Bronchial epithelial cell (primary cell): ENCODE measurements around the gene DBP. TPM values are rescaled to one million over a fixed set of nuclear protein-coding genes. Genes with fewer than 3 reads are reported as not detected.

Experiments
- DNase-seq: peaks from one replicate; pipeline ENCODE4 v3.0.0-alpha.2; 2010; ENCODE audit warnings: low read depth
- FAIRE-seq: peaks from 2 replicates; lab custom pipeline; 2011; peaks lifted over from hg19 to GRCh38; lab: Jason Lieb, UNC
- H3K27me3 ChIP-seq: 2 replicates; pipeline ENCODE4 v1.5.1; 2011; ENCODE audit warnings: low read length; ENCODE audit not compliant: control insufficient read depth, insufficient read depth
- H3K36me3 ChIP-seq: 2 replicates; pipeline ENCODE4 v1.5.1; 2011; ENCODE audit warnings: low read length; ENCODE audit not compliant: control insufficient read depth, insufficient read depth
- H3K4me3 ChIP-seq: 2 replicates; pipeline ENCODE4 v1.5.1; 2011; ENCODE audit warnings: mild to moderate bottlenecking, low read depth, low read length, control low read depth
- total RNA-seq: library from RNA; depleted of rRNA; stranded (reverse); fragments of >200 nt; gene quantifications from 2 replicates; pipeline ENCODE4 v1.2.1, GENCODE V29; 2014
- TF ChIP-seq, protein P1 (sequence below): IDR thresholded peaks from 2 replicates; pipeline ENCODE4 v1.5.1; 2011; ENCODE audit warnings: mild to moderate bottlenecking, moderate library complexity, low read length, control low read depth, inconsistent platforms; ENCODE audit not compliant: insufficient read depth, severe bottlenecking

Gene DBP
- total RNA-seq, 1 donor from 2014 or later: 6.6 TPM

DNA sequence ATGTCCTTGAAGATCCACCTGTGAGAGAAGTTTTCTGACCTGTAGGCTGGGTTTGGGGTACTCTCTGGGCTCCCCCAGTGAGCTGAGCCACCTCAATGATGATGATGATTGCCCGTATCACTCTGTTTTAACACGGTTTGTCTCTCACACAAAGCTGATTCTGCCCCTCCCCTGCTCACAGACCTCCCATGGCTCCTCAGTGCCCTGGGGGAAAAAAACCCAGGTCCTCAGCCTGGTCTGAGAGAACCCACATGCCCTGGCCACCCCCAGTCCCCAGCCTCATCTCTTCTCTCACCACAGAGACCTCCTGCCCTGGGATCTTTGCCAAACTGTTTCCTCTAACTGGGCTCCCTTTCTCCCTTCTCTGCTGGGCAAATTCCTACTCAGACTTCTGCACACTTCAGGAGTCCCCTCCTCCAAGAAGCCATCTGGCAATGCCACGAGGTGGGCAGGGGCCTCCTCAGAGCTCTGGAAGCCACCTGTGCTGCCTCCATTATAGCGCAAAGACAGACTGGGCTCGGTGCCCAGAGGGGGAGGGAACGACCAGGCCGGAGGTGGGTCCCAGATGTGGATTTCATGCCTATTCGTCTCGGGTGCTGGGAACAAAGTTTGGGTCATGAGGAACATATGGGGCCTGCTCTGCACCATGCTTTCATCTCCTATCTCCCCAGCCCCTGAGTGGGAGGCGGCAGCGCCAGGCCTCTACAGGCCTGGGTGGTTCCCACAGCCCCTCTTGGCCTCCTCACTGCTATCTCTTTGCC lies 17.3 kb upstream of the DBP start:
- DNase-seq (no peak), FAIRE-seq (no peak)
- no peak overlapping the region for H3K4me3 ChIP-seq
- TF ChIP-seq, protein P1, sequence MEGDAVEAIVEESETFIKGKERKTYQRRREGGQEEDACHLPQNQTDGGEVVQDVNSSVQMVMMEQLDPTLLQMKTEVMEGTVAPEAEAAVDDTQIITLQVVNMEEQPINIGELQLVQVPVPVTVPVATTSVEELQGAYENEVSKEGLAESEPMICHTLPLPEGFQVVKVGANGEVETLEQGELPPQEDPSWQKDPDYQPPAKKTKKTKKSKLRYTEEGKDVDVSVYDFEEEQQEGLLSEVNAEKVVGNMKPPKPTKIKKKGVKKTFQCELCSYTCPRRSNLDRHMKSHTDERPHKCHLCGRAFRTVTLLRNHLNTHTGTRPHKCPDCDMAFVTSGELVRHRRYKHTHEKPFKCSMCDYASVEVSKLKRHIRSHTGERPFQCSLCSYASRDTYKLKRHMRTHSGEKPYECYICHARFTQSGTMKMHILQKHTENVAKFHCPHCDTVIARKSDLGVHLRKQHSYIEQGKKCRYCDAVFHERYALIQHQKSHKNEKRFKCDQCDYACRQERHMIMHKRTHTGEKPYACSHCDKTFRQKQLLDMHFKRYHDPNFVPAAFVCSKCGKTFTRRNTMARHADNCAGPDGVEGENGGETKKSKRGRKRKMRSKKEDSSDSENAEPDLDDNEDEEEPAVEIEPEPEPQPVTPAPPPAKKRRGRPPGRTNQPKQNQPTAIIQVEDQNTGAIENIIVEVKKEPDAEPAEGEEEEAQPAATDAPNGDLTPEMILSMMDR: no peak
- H3K36me3 ChIP-seq: no peaks in the 10 kb centered on the region
- no peaks in the 10 kb centered on the region for H3K27me3 ChIP-seq

DNA sequence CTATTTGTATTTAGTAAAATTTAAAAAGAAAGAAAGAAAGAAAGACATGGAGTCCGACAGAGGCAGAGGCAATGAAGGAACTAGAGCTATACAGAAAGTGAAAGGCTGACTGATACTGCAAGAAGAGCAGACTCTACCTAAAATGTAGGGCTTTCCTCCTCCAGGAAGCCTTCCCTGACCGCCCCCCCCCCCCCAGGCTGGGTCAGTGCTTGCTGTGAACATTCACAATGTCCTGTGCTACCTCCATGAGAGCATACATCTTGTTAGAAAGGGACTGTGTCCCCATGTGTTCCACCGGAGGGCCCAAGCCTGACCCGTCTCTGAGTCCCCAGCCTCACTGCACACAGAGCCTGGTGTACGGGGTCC lies 14.5 kb upstream of the DBP start:
- no peak overlapping the region for H3K4me3 ChIP-seq
- no peaks in the 10 kb centered on the region for H3K27me3 ChIP-seq
- DNase-seq (no peak), FAIRE-seq (no peak)
- no peaks in the 10 kb centered on the region for H3K36me3 ChIP-seq
- TF ChIP-seq, protein P1: no peak

DNA sequence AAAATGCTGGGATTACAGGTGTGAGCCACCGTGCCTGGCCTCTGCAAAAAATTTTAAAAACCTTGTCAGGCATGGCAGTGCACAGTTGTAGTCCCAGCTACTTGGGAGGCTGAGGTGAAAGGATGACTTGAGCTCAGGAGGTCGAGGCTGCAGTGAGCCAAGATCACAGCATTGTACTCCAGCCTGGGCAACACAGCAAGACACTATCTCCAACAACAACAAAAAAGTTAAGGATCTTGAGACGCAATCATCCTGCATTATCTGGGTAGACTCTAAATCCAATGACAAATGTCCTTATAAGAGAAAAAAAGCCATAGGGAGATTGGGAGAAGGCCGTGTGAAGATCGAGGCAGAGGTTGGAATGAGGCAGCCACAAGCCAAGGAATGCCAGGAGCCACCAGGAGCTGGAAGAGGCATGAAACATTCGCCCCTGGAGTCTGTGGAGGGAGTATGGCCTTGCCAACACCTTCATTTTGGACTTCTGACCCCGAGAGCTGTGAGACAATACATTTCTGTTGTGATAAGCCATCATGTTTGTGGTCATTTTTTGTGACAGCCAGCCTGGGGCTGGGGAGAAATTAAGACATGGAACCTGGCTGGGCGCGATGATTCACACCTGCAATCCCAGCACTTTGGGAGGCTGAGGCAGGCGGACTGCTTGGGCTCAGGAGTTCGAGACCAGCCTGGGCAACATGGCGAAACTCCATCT lies 13.9 kb upstream of the DBP start:
- DNase-seq (no peak), FAIRE-seq (no peak)
- H3K36me3 ChIP-seq: no peaks in the 10 kb centered on the region
- H3K4me3 ChIP-seq: no peak overlapping the region
- TF ChIP-seq, protein P1: no peak
- H3K27me3 ChIP-seq: no peaks in the 10 kb centered on the region

DNA sequence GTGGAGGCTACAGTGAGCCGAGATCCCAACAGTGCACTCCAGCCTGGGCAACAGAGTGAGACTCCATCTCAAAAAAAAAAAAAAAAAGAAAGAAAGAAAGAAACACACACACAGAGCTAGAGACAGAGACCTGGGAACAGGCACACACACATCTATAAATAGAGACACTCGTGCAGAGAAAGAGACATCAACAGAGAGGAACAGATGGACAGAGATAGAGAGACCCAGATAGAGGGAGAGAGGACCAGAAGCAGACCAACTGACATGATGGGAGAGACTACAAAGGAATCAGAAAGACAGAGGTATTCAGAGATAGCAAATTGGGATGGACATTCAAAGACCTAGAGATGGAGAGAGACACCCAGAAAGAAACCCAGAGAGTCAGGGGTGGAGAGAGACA lies 11.0 kb upstream of the DBP start:
- TF ChIP-seq, protein P1: no peak
- DNase-seq (no peak), FAIRE-seq (no peak)
- Histone ChIP-seq H3K4me3 (no peak overlapping the region), H3K27me3 (no peaks in the 10 kb centered on the region), H3K36me3 (no peaks in the 10 kb centered on the region)

DNA sequence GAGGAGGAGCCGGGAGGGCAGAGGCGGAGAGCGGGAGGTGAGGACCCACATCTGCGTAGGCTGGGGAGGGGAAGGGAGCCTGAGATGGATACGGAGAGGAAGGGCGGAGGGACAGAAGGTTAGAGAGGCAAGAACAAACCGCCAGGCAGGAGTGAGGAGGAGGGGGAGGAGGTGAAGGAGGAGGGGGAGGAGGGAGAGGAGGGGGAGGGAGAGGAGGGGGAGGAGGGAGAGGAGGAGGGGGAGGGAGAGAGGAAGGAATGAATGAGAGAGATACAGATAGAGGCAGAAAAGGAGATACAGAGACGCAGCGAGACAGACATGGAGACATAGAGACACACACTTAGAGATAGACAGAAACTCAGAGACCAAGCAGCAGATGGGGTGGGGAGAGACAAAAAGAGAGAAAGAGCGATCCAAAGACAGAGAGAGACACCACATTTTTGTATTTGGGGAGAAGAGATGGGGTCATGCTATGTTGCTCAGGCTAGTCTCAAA lies 9.6 kb upstream of the DBP start:
- TF ChIP-seq, protein P1: no peak
- no peak for DNase-seq
- no peak overlapping the region for H3K4me3 ChIP-seq
- no peaks in the 10 kb centered on the region for H3K36me3 ChIP-seq
- FAIRE-seq: no peak
- H3K27me3 ChIP-seq: no peaks in the 10 kb centered on the region
